PC-9 (cell line): ENCODE results near the gene SPATA31D1. TPM values are rescaled to one million over a fixed set of nuclear protein-coding genes. Genes with fewer than 3 reads are reported as not detected.

ENCODE experiments used
- BruUV-seq: library from RNA; stranded (reverse); fragments of 400-500 nt; replicated peaks from 2 replicates; lab custom pipeline; 2021; lab: Mats Ljungman, UMichigan
- CTCF ChIA-PET: fragments of 300-600 bp; sonication (Branson Sonifier 250); formaldehyde crosslinking; loops from one replicate; lab custom pipeline; 2022; ENCODE audit warnings: antibody characterized with exemption; lab: Charles Lee
- POLR2A ChIA-PET: fragments of 300-600 bp; sonication (Branson Sonifier 250); formaldehyde crosslinking; loops from one replicate; lab custom pipeline; 2022; ENCODE audit warnings: antibody characterized with exemption; ENCODE audit not compliant: unreplicated experiment; lab: Charles Lee
- DNase-seq, 2 experiments: peaks; one replicate each; pipeline versions ENCODE4 v3.0.0 to v3.0.0-alpha.2; 2015 to 2022; ENCODE audit warnings: mixed read lengths in 1 of 2
- H2AFZ ChIP-seq: fragments of 200-600 bp; sonication (generic); 2 replicates; pipeline ENCODE4 v1.8.1; 2017; ENCODE audit warnings: antibody characterized with exemption
- H3F3A ChIP-seq: fragments of 200-600 bp; sonication (generic); 2 replicates; pipeline ENCODE4 v1.8.1; 2017; ENCODE audit warnings: antibody characterized with exemption, mild to moderate bottlenecking, low read depth; ENCODE audit not compliant: insufficient read depth
- H3K27ac ChIP-seq: fragments of 200-600 bp; sonication (generic); 2 replicates; pipeline ENCODE4 v1.6.1; 2016; ENCODE audit warnings: mixed run types
- H3K27me3 ChIP-seq: fragments of 200-600 bp; sonication (generic); 2 replicates; pipeline ENCODE4 v1.6.1; 2016; ENCODE audit warnings: low read depth, mixed run types; ENCODE audit not compliant: insufficient read depth
- H3K36me3 ChIP-seq: fragments of 200-600 bp; sonication (generic); 2 replicates; pipeline ENCODE4 v1.6.1; 2016; ENCODE audit warnings: low read depth, mixed run types
- H3K4me1 ChIP-seq: fragments of 200-600 bp; sonication (generic); replicated peaks from 2 replicates; pipeline ENCODE4 v1.6.1; 2016; ENCODE audit warnings: mixed run types; ENCODE audit not compliant: insufficient read depth
- H3K4me2 ChIP-seq: fragments of 200-600 bp; sonication (generic); 2 replicates; pipeline ENCODE4 v1.6.1; 2017; ENCODE audit warnings: mixed run types
- H3K4me3 ChIP-seq: fragments of 200-600 bp; sonication (generic); 2 replicates; pipeline ENCODE4 v1.6.1; 2016; ENCODE audit warnings: mixed run types
- H3K79me2 ChIP-seq: fragments of 200-600 bp; sonication (generic); 2 replicates; pipeline ENCODE4 v1.6.1; 2017; ENCODE audit warnings: low read depth, mixed run types
- H3K9me2 ChIP-seq: fragments of 200-600 bp; sonication (generic); 2 replicates; pipeline ENCODE4 v1.8.1; 2017; ENCODE audit warnings: mild to moderate bottlenecking; ENCODE audit not compliant: insufficient read depth
- H3K9me3 ChIP-seq: fragments of 200-600 bp; sonication (generic); 2 replicates; pipeline ENCODE4 v1.8.1; 2016; ENCODE audit warnings: low read depth; ENCODE audit not compliant: insufficient read depth
- H4K20me1 ChIP-seq: fragments of 200-600 bp; sonication (generic); 2 replicates; pipeline ENCODE4 v1.8.1; 2017; ENCODE audit not compliant: insufficient read depth
- EZH2 ChIP-seq: fragments of 200-600 bp; sonication (generic); IDR thresholded peaks from 2 replicates; pipeline ENCODE4 v1.8.0; 2017; ENCODE audit warnings: antibody characterized with exemption, low read depth
- intact Hi-C: fragments of 100-400 bp; cut with micrococcal nuclease; formaldehyde crosslinking; loops from one replicate; pipeline ENCODE4 v1.10.0; 2022; ENCODE audit not compliant: unreplicated experiment
- total RNA-seq: library from RNA; stranded (reverse); gene quantifications from 2 replicates; pipeline ENCODE4 v1.2.3, GENCODE V29; 2021
- TF ChIP-seq, protein P1 (sequence below): fragments of 200-600 bp; sonication (generic); conservative IDR thresholded peaks from 2 replicates; pipeline ENCODE4 v1.6.1; 2017; ENCODE audit warnings: mixed run types, antibody characterized with exemption, mild to moderate bottlenecking, moderate library complexity

The SPATA31D1 gene
- total RNA-seq, 1 experiment from 2014 or later, result not detected

DNA sequence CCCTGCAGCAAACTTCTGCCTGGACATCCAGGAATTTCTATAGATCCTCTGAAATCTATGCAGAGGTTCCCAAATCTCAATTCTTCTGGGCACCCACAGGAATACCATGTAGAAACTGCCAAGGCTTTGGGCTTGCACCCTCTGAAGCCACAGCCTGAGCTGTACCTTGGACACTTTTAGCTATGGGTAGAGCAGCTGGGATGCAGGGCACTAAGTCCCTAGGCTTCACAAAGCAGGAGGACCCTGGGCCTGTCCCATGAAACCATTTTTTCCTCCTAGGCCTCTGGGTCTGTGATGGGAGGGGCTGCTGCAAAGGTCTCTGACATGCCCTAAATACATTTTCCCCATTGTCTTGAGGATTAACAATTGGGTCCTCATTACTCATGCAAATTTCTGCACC is 32.9 kb upstream of the SPATA31D1 start:
- Histone ChIP-seq H2AFZ (no peak overlapping the region), H3K27ac (no peak overlapping the region), H3K4me2 (no peak overlapping the region), H3K27me3 (no peaks in the 10 kb centered on the region), H3K9me2 (no peaks in the 10 kb centered on the region), H4K20me1 (no peaks in the 10 kb centered on the region), H3K9me3 (0 out of 2 replicates have a peak, but pooled peaks cover 9% of the 10 kb centered on the region), H3F3A (no peaks in the 10 kb centered on the region), H3K79me2 (no peaks in the 10 kb centered on the region), H3K36me3 (no peaks in the 10 kb centered on the region), H3K4me3 (no peak overlapping the region), H3K4me1 (no peaks in the 10 kb centered on the region)
- BruUV-seq, result no TSS peak
- intact Hi-C loops, result no loop called here
- no peak for DNase-seq
- ChIA-PET POLR2A (no interaction called here), CTCF (no interaction called here)
- TF ChIP-seq, protein P1, sequence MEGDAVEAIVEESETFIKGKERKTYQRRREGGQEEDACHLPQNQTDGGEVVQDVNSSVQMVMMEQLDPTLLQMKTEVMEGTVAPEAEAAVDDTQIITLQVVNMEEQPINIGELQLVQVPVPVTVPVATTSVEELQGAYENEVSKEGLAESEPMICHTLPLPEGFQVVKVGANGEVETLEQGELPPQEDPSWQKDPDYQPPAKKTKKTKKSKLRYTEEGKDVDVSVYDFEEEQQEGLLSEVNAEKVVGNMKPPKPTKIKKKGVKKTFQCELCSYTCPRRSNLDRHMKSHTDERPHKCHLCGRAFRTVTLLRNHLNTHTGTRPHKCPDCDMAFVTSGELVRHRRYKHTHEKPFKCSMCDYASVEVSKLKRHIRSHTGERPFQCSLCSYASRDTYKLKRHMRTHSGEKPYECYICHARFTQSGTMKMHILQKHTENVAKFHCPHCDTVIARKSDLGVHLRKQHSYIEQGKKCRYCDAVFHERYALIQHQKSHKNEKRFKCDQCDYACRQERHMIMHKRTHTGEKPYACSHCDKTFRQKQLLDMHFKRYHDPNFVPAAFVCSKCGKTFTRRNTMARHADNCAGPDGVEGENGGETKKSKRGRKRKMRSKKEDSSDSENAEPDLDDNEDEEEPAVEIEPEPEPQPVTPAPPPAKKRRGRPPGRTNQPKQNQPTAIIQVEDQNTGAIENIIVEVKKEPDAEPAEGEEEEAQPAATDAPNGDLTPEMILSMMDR, result no peak
- TF ChIP-seq EZH2, result no peak

- Histone ChIP-seq H2AFZ (no peak overlapping the region), H3K9me2 (no peaks in the 10 kb centered on the region), H3K27ac (no peak overlapping the region), H3K27me3 (no peaks in the 10 kb centered on the region), H4K20me1 (no peaks in the 10 kb centered on the region), H3K4me3 (no peak overlapping the region), H3K9me3 (no peaks in the 10 kb centered on the region), H3K4me2 (no peak overlapping the region), H3F3A (no peaks in the 10 kb centered on the region), H3K4me1 (no peaks in the 10 kb centered on the region), H3K36me3 (no peaks in the 10 kb centered on the region), H3K79me2 (no peaks in the 10 kb centered on the region)
- POLR2A ChIA-PET, result no interaction called here
- DNase-seq, result no peak
- intact Hi-C loops, result no loop called here
- CTCF ChIA-PET, result no interaction called here
- TF ChIP-seq, protein P1, result no peak
- TF ChIP-seq EZH2, result no peak
- no TSS peak for BruUV-seq
Measured at GRCh38 chr9:81964218-81965171, 24.1 kb upstream of the SPATA31D1 start.

GRCh38 chr9:81968026-81968425 is 20.5 kb upstream of the SPATA31D1 start:
- ChIA-PET CTCF (no interaction called here), POLR2A (interaction anchor here (0.5 kb wide), 1 partner anchor 202 kb away, joined by 3 read pairs; no protein-coding TSS in a partner anchor)
- Histone ChIP-seq H3K27ac (no peak overlapping the region), H4K20me1 (no peaks in the 10 kb centered on the region), H3K36me3 (no peaks in the 10 kb centered on the region), H2AFZ (no peak overlapping the region), H3K9me2 (no peaks in the 10 kb centered on the region), H3K4me2 (no peak overlapping the region), H3K27me3 (no peaks in the 10 kb centered on the region), H3K4me1 (no peaks in the 10 kb centered on the region), H3F3A (no peaks in the 10 kb centered on the region), H3K79me2 (no peaks in the 10 kb centered on the region), H3K4me3 (no peak overlapping the region), H3K9me3 (no peaks in the 10 kb centered on the region)
- no TSS peak for BruUV-seq
- intact Hi-C loops, result no loop called here
- no peak for DNase-seq
- TF ChIP-seq, protein P1, result no peak
- no peak for TF ChIP-seq EZH2
